HAP-1 (cell line): Measurements from ENCODE around the gene MCM3AP.

Source experiments
- DNase-seq, 2 experiments: peaks; one replicate each; pipeline ENCODE4 v3.0.0-alpha.2; 2016 to 2020; ENCODE audit warnings: low spot score in 2 of 2
- H3K27me3 ChIP-seq: fragments of 250-450 bp; sonication (Bioruptor Pico); 2 replicates; pipeline ENCODE4 v1.5.1; 2020; ENCODE audit warnings: low read depth, mild to moderate bottlenecking, moderate library complexity
- H3K36me3 ChIP-seq: fragments of 250-450 bp; sonication (Bioruptor Pico); replicated peaks from 2 replicates; pipeline ENCODE4 v1.5.1; 2020; ENCODE audit warnings: mild to moderate bottlenecking
- H3K4me1 ChIP-seq: fragments of 250-450 bp; sonication (Bioruptor Pico); 2 replicates; pipeline ENCODE4 v1.5.1; 2020; ENCODE audit warnings: mild to moderate bottlenecking
- H3K4me3 ChIP-seq: fragments of 250-450 bp; sonication (Bioruptor Pico); 2 replicates; pipeline ENCODE4 v1.5.1; 2020; ENCODE audit warnings: mild to moderate bottlenecking, moderate library complexity
- H3K9me3 ChIP-seq: fragments of 250-450 bp; sonication (Bioruptor Pico); 2 replicates; pipeline ENCODE4 v1.5.1; 2020; ENCODE audit warnings: mild to moderate bottlenecking, moderate library complexity
- in situ Hi-C: fragments of 300-500 bp; cut with MboI; formaldehyde crosslinking; loops from 3 replicates; pipeline ENCODE4 v1.14.3; 2020; ENCODE audit warnings: low sequenced_read_pairs, inconsistent platforms, mixed read lengths

MCM3AP gene

GRCh38 chr21:46299167-46299566 lies 13.8 kb upstream of the MCM3AP start:
- Histone ChIP-seq H3K4me3 (no peak overlapping the region), H3K9me3 (no peaks in the 10 kb centered on the region), H3K36me3 (peaks cover 33% of the 10 kb centered on the region), H3K27me3 (no peaks in the 10 kb centered on the region), H3K4me1 (no peaks in the 10 kb centered on the region)
- no peak for DNase-seq
- in situ Hi-C loops, result no loop called here

- H3K27me3 ChIP-seq, result no peaks in the 10 kb centered on the region
- DNase-seq, result no peak
- no peaks in the 10 kb centered on the region for H3K9me3 ChIP-seq
- in situ Hi-C loops, result no loop called here
- H3K4me3 ChIP-seq, result no peak overlapping the region
- no peaks in the 10 kb centered on the region for H3K4me1 ChIP-seq
- peaks cover 30% of the 10 kb centered on the region for H3K36me3 ChIP-seq
Measured at GRCh38 chr21:46297338-46298271, 12.2 kb upstream of the MCM3AP start.

GRCh38 chr21:46295996-46296752 lies 10.8 kb upstream of the MCM3AP start:
- in situ Hi-C loops, result no loop called here
- no peaks in the 10 kb centered on the region for H3K4me1 ChIP-seq
- H3K36me3 ChIP-seq, result peaks cover 26% of the 10 kb centered on the region
- H3K4me3 ChIP-seq, result no peak overlapping the region
- DNase-seq, result no peak
- H3K27me3 ChIP-seq, result no peaks in the 10 kb centered on the region
- H3K9me3 ChIP-seq, result no peaks in the 10 kb centered on the region; the same call in 1 of the 2 replicates

GRCh38 chr21:46295177-46295770 lies 9.9 kb upstream of the MCM3AP start:
- Histone ChIP-seq H3K27me3 (no peaks in the 10 kb centered on the region), H3K36me3 (peaks cover 19% of the 10 kb centered on the region), H3K4me1 (no peaks in the 10 kb centered on the region), H3K4me3 (no peak overlapping the region), H3K9me3 (no peaks in the 10 kb centered on the region; the same call in 1 of the 2 replicates)
- no peak for DNase-seq
- in situ Hi-C loops, result no loop called here

GRCh38 chr21:46294647-46295176 lies 9.3 kb upstream of the MCM3AP start:
- Histone ChIP-seq H3K36me3 (peaks cover 13% of the 10 kb centered on the region), H3K4me3 (no peak overlapping the region), H3K4me1 (no peaks in the 10 kb centered on the region), H3K27me3 (no peaks in the 10 kb centered on the region), H3K9me3 (no peaks in the 10 kb centered on the region; the same call in 1 of the 2 replicates)
- in situ Hi-C loops, result no loop called here
- no peak for DNase-seq

- H3K27me3 ChIP-seq, result no peaks in the 10 kb centered on the region
- in situ Hi-C loops, result no loop called here
- no peaks in the 10 kb centered on the region; the same call in 1 of the 2 replicates for H3K9me3 ChIP-seq
- DNase-seq, result no peak
- H3K4me3 ChIP-seq, result no peak overlapping the region
- peaks cover 9% of the 10 kb centered on the region; the same call in 1 of the 2 replicates for H3K36me3 ChIP-seq
- H3K4me1 ChIP-seq, result peaks cover 16% of the 10 kb centered on the region
Measured at GRCh38 chr21:46291561-46291960, 6.2 kb upstream of the MCM3AP start.

GRCh38 chr21:46289655-46290179 lies 4.3 kb upstream of the MCM3AP start:
- no peaks in the 10 kb centered on the region for H3K27me3 ChIP-seq
- in situ Hi-C loops, result no loop called here
- H3K4me1 ChIP-seq, result peaks cover 21% of the 10 kb centered on the region
- H3K9me3 ChIP-seq, result peaks cover 3% of the 10 kb centered on the region
- peaks cover 14% of the 10 kb centered on the region for H3K36me3 ChIP-seq
- DNase-seq, result no peak
- no peak overlapping the region for H3K4me3 ChIP-seq

GRCh38 chr21:46287541-46287940 lies 2.1 kb upstream of the MCM3AP start:
- peaks cover 14% of the 10 kb centered on the region for H3K9me3 ChIP-seq
- peak overlapping the region; percentile 81 for H3K4me3 ChIP-seq
- in situ Hi-C loops, result no loop called here
- H3K36me3 ChIP-seq, result peaks cover 36% of the 10 kb centered on the region
- H3K4me1 ChIP-seq, result peaks cover 27% of the 10 kb centered on the region
- DNase-seq, result no peak
- H3K27me3 ChIP-seq, result no peaks in the 10 kb centered on the region

GRCh38 chr21:46286648-46287002 lies 1.2 kb upstream of the MCM3AP start:
- H3K4me3 ChIP-seq, result peak overlapping the region; percentile 81
- peaks cover 40% of the 10 kb centered on the region for H3K36me3 ChIP-seq
- H3K9me3 ChIP-seq, result peaks cover 17% of the 10 kb centered on the region
- no peaks in the 10 kb centered on the region for H3K27me3 ChIP-seq
- in situ Hi-C loops, result no loop called here
- peaks cover 27% of the 10 kb centered on the region for H3K4me1 ChIP-seq
- no peak for DNase-seq

- peak; percentile 86 to 93 for DNase-seq
- peaks cover 17% of the 10 kb centered on the region for H3K9me3 ChIP-seq
- H3K4me1 ChIP-seq, result peaks cover 27% of the 10 kb centered on the region
- no peaks in the 10 kb centered on the region for H3K27me3 ChIP-seq
- in situ Hi-C loops, result no loop called here
- peaks cover 42% of the 10 kb centered on the region for H3K36me3 ChIP-seq
- peak within 1 kb of the TSS; percentile 81 for H3K4me3 ChIP-seq
Measured at GRCh38 chr21:46285761-46286647, 593 bp upstream of the MCM3AP start, which contains the start of gene YBEY. Gene YBEY (plus strand): TSS chr21:46286342. CDS start chr21:46286914, 572 bp downstream.

- H3K27me3 ChIP-seq, result no peaks in the 10 kb centered on the region
- no peak overlapping the region; the same call in 1 of the 2 replicates for H3K4me3 ChIP-seq
- no peak for DNase-seq
- in situ Hi-C loops, result no loop called here
- peaks cover 55% of the 10 kb centered on the region for H3K36me3 ChIP-seq
- H3K9me3 ChIP-seq, result peaks cover 17% of the 10 kb centered on the region
- peaks cover 27% of the 10 kb centered on the region for H3K4me1 ChIP-seq
Measured at GRCh38 chr21:46284733-46285132, 678 bp downstream of the MCM3AP start.

GRCh38 chr21:46284077-46284644 lies 1.2 kb downstream of the MCM3AP start:
- in situ Hi-C loops, result no loop called here
- Histone ChIP-seq H3K9me3 (peaks cover 17% of the 10 kb centered on the region), H3K36me3 (peaks cover 61% of the 10 kb centered on the region), H3K27me3 (no peaks in the 10 kb centered on the region), H3K4me1 (peaks cover 27% of the 10 kb centered on the region), H3K4me3 (no peak overlapping the region; the same call in 1 of the 2 replicates)
- DNase-seq, result no peak
